ENCODE results near the gene XCR1.

- no peak for TF ChIP-seq CTCF (IDR thresholded peaks at IDR 0.05; ENCODE audit: low read depth, low read length, poor library complexity, severe bottlenecking)
- TF ChIP-seq EZH2phosphoT487 (IDR thresholded peaks at IDR 0.05; ENCODE audit: borderline replicate concordance, low read length), result no peak
Observed at GRCh38 chr3:45986303-45986982, 40.8 kb downstream of the XCR1 start.
